ENCODE measurements around the gene B3GNT9. TPM values are rescaled to one million over a fixed set of nuclear protein-coding genes. Genes with fewer than 3 reads are reported as not detected.
A peak's percentile ranks its signal among the peaks of the same experiment; 100 is the strongest.

Gene B3GNT9
- polyA plus RNA-seq, 1 of the 3 experiments (the other 2 are of a cell fraction), result 9.9 TPM

DNA sequence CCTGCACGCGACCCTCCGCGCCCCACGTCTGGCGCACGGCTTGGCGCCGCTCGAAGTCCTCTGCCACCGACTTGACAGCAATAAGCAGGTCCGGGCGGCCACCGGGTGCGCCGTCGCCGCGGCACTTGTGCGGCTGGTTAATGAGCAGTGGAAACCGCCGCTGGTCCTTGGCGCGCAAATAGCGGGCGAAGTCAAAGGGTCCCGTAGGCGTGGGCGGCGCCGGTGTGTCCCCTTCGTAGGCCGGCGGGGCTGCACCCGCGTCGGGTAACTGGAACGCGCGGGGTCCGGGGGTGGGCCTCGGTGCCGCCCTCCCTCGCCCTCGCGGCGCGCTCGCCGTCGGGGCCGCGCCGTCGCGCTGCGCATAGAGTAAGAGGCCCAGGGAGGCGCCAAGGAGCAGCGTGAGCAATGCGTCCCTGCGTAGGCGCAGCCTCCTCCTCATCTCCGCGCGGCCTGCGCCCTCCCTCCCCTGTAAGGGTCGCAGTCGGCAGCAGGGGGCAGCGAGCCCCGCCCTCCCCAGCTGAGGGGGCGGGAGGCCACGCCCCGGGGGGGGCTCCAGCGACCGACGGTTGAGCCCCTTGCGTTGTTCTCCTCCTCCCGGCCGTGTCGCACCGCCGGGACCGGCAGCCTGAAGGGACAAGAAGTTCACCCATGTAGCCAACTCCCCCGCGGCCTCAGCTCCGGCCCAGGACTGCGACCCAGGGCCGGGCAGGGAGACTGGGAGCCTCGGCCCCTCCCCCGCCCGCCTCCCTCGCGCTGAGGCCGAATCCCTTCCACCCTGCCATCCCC lies 558 bp downstream of the B3GNT9 start:
- H3K27me3 ChIP-seq (ENCODE audit: insufficient read depth), result no peaks in the 10 kb centered on the region
- peak overlapping the region; percentile 43; the same call in 1 of the 2 replicates for H2AFZ ChIP-seq (ENCODE audit: low read depth)
- TF ChIP-seq FOXJ3 (CRISPR knock-in tag; IDR thresholded peaks at IDR 0.05) (0 out of 2 replicates have a peak, but pooled peaks have one; percentile 9), PBX3 (IDR thresholded peaks at IDR 0.05) (no peak)
- WGBS (ENCODE audit: low lambda C conversion rate), result no CpG with 5 or more reads among the region's 94 CpGs
- POLR2A ChIA-PET, result interaction anchor here (0.7 to 1.8 kb wide), 6 partner anchors 9 to 132 kb away, joined by 3 to 8 read pairs (median 4); partner anchors contain the start of gene CBFB
- CTCF ChIA-PET, result interaction anchor here (0.7 to 14.2 kb wide), 13 partner anchors 10 to 249 kb away, joined by 3 to 470 read pairs (median 4); partner anchors contain the start of genes CBFB, CES3, FBXL8 and TRADD
- peaks cover 4% of the 10 kb centered on the region for H4K20me1 ChIP-seq (ENCODE audit: insufficient read depth)
- H3K4me2 ChIP-seq, result peak overlapping the region; percentile 73; the same call in 1 of the 2 replicates
- H3K4me3 ChIP-seq (ENCODE audit: low read depth in 2 of 2, low read length in 1 of 2), result peak overlapping the region; percentile 54 to 66; a peak in 3 of 4 replicates
- H3K9ac ChIP-seq, result peak overlapping the region; percentile 52; the same call in 1 of the 2 replicates
- no peaks in the 10 kb centered on the region for H3K9me2 ChIP-seq
- H3F3A ChIP-seq (replicated peaks; ENCODE audit: insufficient read depth), result peaks cover 8% of the 10 kb centered on the region
- no peaks in the 10 kb centered on the region for H3K79me2 ChIP-seq (ENCODE audit: insufficient read depth)
- peak overlapping the region; percentile 26 to 90 for H3K27ac ChIP-seq (ENCODE audit: low read depth in 2 of 2, low read length in 1 of 2)
- peaks cover 0 to 8% of the 10 kb centered on the region in 2 experiments; a peak in 1 of 4 replicates for H3K4me1 ChIP-seq (ENCODE audit: control insufficient read depth in 1 of 2, insufficient read depth in 2 of 2, low read depth in 1 of 2, low read length in 1 of 2)
- H3K9me3 ChIP-seq, result no peaks in the 10 kb centered on the region
- peak; percentile 97 for DNase-seq
- H3K36me3 ChIP-seq (replicated peaks in 1 of 2; ENCODE audit: control insufficient read depth in 1 of 2, insufficient read depth in 2 of 2, low read length in 1 of 2), result peaks cover 10 to 39% of the 10 kb centered on the region in 2 experiments

DNA sequence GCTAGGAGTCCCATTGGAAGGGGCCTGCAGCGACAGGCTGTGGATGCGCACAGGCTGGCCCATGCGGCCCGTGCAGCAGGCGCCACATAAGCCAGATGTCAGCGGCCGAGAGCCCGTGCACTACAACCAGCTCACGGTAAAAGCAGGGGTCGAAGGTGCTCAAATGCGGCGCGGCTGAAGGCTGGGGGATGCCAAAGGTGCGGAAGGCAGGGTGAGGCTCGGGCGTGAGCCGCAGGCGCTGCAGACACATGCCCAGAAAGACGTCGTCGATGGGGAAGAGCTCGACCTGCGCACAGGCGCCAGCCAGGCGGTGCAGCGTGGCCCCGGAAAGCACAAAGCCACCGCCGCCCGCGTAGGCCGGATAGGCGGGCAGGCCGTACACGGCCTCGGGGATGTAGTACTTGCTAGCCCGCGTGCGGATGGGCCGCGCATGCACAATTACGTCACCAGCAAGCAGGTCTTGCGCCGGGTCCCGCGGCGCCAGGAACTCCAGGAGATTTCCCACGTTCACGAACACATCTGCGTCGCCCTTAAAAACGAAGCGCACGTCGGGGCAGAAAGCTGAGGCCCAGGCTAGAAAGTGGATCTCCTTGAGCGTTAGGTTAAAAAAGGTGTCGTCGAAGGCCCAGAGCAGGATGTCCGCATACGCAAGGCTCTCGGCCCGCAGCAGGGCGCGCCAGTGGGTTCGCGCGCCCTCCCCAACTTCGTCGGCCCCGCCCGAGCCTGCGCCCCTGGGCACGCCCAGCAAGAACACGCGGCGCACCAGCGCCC lies 1.3 kb downstream of the B3GNT9 start:
- Histone ChIP-seq H3K27me3 (ENCODE audit: insufficient read depth) (no peaks in the 10 kb centered on the region), H3K27ac (ENCODE audit: low read depth in 2 of 2, low read length in 1 of 2) (no peak overlapping the region; a peak in 1 of 4 replicates), H4K20me1 (ENCODE audit: insufficient read depth) (no peaks in the 10 kb centered on the region), H3K4me3 (ENCODE audit: low read depth in 2 of 2, low read length in 1 of 2) (no peak overlapping the region; a peak in 1 of 4 replicates), H3K79me2 (ENCODE audit: insufficient read depth) (no peaks in the 10 kb centered on the region), H3K4me1 (ENCODE audit: control insufficient read depth in 1 of 2, insufficient read depth in 2 of 2, low read depth in 1 of 2, low read length in 1 of 2) (peaks cover 0 to 8% of the 10 kb centered on the region in 2 experiments; a peak in 1 of 4 replicates), H3K9me2 (no peaks in the 10 kb centered on the region), H3K36me3 (replicated peaks in 1 of 2; ENCODE audit: control insufficient read depth in 1 of 2, insufficient read depth in 2 of 2, low read length in 1 of 2) (peaks cover 12 to 46% of the 10 kb centered on the region in 2 experiments), H3K9me3 (no peaks in the 10 kb centered on the region), H2AFZ (ENCODE audit: low read depth) (no peak overlapping the region), H3K4me2 (no peak overlapping the region), H3K9ac (no peak overlapping the region), H3F3A (replicated peaks; ENCODE audit: insufficient read depth) (peaks cover 8% of the 10 kb centered on the region)
- ChIA-PET CTCF (interaction anchor here (0.7 to 6.6 kb wide), 4 partner anchors 10 to 173 kb away, joined by 3 to 103 read pairs (median 3); no protein-coding TSS in a partner anchor), POLR2A (no interaction called here)
- no peak for DNase-seq
- no peak for TF ChIP-seq USF1 (IDR thresholded peaks at IDR 0.05; ENCODE audit: borderline replicate concordance, low read depth)
- 96% methylated on average over 68 of the region's 77 CpGs for WGBS (ENCODE audit: low lambda C conversion rate)

All from SK-N-SH (cell line).